GM18858 (cell line): Measurements from ENCODE around the gene RBPJ.

Experiments
- ATAC-seq: cut with Tn5 transposase; IDR thresholded peaks from one replicate; pipeline ENCODE4 v1.9.1; 2021; ENCODE audit not compliant: unreplicated experiment

Gene RBPJ

GRCh38 chr4:26413582-26413981, 92.8 kb downstream of the RBPJ start:
- ATAC-seq = no peak

DNA sequence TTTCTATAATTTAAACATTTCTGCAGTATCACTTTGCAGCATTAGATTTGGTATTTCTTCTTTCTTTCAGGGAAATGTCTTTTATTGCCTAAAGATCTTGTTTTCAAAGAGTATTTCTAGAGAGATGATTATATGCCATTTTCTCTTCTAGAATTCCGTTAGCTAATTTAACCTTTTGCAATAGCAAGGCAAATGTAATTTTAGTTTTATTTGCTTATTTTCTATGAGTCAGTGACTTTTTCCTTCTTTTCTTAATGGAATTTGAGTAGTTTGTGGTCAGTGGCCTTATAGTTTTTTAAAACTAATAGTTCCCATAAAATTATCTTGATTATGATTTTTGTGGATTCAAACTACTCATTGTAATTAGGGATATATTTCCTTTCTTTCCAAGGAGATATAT, 97.3 kb downstream of the RBPJ start:
- no peak for ATAC-seq

DNA sequence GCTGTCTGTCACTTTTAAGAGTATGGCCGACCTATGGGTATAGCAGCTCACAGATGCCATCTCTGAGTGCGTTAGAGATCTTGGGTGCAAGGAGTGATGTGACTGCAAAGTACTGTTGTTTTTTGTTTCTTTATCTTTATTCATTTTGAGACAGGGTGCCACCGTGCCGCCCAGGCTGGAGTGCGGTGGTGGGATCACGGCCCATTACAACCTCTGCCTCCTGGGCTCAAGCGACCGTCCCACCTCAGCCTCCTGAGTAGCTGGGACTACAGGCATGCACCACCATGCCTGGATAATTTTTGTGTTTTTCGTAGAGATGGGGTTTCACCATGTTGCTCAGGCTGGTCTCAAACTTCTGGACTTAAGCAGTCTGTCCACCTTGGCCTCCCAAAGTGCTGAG, 98.0 kb downstream of the RBPJ start:
- no peak for ATAC-seq

- ATAC-seq = no peak
Measured at GRCh38 chr4:26420438-26420837, 99.6 kb downstream of the RBPJ start.

- ATAC-seq = no peak
Measured at GRCh38 chr4:26420913-26421312, 100.1 kb downstream of the RBPJ start.

DNA sequence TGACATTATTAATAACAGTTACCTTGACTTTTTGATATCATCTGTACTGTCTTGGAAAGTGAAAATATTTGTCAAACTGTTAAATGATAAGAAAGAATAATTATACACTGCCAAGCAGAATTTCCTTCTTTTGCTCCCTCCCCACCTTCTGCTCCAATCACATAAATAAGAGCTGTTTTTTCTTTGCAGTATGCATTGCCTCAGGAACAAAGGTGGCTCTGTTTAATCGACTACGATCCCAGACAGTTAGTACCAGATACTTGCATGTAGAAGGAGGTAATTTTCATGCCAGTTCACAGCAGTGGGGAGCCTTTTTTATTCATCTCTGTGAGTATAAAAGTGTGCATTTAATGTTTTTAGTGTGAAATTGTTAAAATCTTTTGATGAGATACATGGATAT, 103.3 kb downstream of the RBPJ start:
- no peak for ATAC-seq

DNA sequence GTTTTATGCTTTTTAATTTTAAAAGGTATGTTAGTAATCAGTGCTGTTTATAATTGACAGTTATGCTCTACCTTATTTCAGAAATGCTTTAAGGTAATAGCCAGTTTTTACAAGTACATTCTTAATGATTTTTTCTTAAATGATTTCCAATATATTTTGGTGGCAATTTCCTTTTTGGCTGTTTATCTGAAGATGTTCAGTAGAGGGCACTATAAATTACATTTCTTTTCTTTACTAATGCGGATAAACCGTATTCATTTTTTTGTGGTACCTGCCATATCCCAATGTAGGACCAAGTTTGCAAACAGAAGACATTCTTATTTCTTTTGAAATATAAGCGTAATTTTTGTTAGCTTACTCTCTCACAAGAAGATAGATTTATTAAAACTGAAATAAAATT, 104.0 kb downstream of the RBPJ start:
- ATAC-seq = no peak

DNA sequence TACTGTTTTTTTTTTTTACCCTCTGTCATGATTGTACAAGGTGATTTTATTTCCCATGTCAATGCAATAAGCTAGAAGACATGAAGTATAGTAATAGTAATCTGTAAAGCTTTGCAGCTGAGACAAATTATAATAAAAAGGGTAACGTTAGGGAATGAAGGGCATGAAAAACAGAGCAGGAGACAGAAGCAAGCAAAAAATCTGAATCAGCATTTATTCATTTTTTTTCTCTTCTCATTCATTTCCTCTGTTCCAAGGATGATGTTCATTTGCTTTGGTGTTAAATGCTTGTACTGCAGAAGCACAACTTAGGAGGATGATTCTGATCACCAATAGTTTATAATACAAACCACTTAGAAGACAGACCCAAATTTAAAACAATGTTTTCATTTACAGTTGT, 105.1 kb downstream of the RBPJ start:
- no peak for ATAC-seq

DNA sequence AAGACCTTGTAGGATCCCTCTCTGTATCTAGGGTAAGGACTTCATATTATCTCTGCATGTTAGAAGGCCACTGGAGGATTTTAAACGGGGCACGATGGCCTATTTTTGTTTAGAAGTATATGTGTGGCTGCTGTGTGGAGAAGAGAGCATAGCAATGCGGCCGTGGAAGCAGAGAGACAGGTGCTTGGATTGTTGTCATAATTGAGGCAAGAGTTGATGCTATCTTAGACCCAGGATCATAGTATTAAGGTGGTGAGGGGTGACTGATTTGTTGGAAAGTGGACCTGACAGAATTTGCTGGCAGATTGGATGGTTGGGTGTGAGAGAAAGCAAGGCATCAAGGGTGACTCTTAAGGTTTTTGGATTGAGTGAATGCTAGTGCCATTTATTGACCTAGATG, 106.1 kb downstream of the RBPJ start:
- ATAC-seq = no peak

GRCh38 chr4:26429910-26430309, 109.1 kb downstream of the RBPJ start:
- no peak for ATAC-seq

- no peak for ATAC-seq
Measured at GRCh38 chr4:26431461-26432180, 110.8 kb downstream of the RBPJ start.

- no peak for ATAC-seq
Measured at GRCh38 chr4:26432419-26432818, 111.6 kb downstream of the RBPJ start.

GRCh38 chr4:26433556-26433955, 112.7 kb downstream of the RBPJ start:
- no peak for ATAC-seq

- no peak for ATAC-seq
Measured at GRCh38 chr4:26434030-26434639, 113.3 kb downstream of the RBPJ start.

DNA sequence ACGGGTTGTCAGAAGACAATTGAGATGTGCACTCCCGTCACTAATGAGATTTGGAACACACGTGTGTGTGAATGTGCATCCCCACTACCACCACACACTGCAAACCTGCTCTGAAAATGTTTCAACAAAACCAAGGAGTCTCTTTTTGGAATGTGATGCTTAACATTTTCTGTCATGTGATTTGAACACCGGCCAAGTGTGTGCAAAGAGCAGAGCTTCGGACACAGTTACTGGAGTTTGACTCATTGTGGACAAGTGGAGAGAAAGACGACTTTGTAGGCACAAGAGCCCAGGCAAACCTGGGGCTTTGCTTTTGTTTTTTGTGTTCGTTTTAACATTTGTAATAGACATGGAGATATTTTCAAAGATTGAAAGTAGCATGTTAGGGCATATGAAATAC, 120.3 kb downstream of the RBPJ start:
- no peak for ATAC-seq

DNA sequence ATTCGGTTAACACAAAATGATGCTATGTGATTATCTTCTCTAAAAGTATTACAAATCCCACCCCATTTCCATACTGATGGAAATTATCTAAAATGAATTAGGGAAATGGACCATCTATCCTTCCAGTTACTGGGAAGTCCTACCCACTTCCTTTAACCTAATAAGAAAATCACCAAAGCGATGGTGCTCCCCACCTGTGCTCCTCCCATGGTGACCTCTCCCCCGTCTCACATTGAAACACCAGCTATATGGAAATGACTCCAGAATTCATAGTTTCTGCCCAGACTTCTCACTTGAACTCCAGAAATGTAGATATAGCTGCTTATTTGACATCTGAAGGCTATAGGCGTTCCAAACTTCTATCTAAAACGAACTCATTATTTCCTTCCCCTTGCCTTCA, 121.0 kb downstream of the RBPJ start:
- ATAC-seq = no peak

DNA sequence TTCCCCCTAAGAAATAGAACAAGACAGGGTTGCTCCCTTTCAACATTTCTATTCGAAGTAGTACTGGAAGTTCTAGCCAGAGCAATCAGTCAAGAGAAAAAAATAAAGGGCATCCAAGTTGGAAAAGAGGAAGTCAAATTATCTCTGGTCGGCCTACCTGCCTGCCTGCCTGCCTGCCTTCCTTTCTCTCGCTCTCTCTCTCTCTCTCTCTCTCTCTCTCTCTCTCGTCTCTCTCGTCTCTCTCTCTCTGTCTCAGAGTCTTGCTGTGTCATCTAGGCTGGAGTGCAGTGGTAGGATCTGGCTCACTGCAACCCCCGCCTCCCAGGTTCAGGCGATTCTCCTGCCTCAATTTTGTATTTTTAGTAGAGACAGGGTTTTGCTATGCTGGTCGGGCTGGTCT, 126.6 kb downstream of the RBPJ start:
- ATAC-seq = no peak

- ATAC-seq = no peak
Measured at GRCh38 chr4:26450418-26450817, 129.6 kb downstream of the RBPJ start.

GRCh38 chr4:26451597-26451996, 130.8 kb downstream of the RBPJ start:
- no peak for ATAC-seq

- ATAC-seq = no peak
Measured at GRCh38 chr4:26452565-26453531, 132.0 kb downstream of the RBPJ start.

GRCh38 chr4:26454961-26455360, 134.1 kb downstream of the RBPJ start:
- no peak for ATAC-seq

GRCh38 chr4:26455571-26455970, 134.8 kb downstream of the RBPJ start:
- no peak for ATAC-seq
